ENCODE data around the gene CBFA2T3.

The CBFA2T3 gene

GRCh38 chr16:88830783-88831182 lies 146.2 kb downstream of the CBFA2T3 start:
- no peak for DNase-seq

- DNase-seq = no peak
Measured at GRCh38 chr16:88830258-88830657, 146.7 kb downstream of the CBFA2T3 start.

DNA sequence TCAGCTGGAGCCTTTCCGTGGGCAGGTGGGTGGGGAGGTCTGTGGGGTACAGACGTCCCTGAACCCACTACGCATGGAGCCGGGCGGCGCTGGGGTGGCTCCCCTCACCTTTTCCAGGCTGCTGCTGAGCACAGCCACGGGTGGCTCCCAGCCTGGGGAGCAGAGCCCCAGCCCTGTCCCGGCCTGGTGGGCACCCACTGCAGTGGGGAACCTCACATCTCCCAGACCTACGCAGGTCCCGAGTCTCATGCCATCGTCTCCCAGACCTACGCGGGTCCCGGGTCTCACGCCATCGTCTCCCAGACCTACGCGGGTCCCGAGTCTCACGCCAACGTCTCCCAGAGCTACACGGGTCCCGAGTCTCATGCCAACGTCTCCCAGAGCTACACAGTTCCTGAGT lies 148.3 kb downstream of the CBFA2T3 start:
- DNase-seq = no peak

DNA sequence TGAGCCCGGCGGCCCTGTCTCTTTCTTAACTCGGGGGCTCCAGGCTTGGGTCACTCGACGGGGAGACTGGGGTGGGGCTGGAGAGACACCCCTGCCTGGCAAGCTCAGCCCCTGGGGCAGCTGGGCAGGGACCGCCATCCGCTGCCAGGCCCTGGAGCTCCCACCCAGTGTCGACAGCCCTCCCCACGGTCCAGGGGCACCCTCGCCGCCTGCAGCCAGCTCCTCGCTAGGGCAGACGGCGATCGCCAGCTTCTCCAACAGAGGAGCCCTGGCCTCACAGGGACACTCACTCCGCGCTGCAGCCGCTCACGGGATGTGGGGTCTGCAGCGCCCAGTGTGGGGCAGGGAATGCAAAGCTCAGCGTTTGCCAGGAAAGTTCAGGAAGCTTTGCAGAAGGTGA lies 149.3 kb downstream of the CBFA2T3 start:
- DNase-seq = no peak

DNA sequence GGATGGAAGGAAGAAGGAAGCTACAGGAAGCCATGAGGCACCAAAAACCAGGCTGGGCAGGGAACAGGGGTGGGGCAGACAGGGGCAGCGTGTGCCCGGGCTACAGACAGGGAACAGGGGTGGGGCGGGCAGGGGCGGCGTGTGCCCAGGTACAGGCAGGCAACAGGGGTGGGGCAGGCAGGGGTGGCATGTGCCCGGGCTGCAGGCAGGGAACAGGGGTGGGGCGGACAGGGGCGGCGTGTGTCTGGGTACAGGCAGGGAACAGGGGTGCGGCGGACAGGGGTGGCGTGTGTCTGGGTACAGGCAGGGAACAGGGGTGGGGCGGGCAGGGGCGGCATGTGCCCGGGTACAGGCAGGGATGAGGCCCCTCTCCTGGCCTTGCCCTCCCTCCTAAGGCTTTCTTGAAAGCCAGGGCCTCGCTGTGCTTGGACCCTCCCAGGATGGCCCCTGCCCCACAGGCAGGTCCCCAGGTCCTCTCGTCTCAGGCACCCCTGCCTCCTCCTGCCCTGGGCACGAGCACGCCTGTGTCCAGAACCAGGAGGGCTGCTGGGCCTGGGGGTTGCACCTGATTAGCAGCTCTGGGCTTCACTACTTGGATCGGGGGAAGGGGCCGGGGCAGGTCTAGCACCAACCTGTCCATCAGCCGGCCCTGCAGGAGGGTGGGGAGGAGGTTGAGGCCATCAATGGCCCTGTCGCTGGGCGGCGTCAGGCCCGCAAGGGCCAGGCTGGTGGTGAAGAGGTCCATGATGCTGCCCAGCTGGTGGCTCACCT lies 150.8 kb downstream of the CBFA2T3 start:
- DNase-seq = no peak

DNA sequence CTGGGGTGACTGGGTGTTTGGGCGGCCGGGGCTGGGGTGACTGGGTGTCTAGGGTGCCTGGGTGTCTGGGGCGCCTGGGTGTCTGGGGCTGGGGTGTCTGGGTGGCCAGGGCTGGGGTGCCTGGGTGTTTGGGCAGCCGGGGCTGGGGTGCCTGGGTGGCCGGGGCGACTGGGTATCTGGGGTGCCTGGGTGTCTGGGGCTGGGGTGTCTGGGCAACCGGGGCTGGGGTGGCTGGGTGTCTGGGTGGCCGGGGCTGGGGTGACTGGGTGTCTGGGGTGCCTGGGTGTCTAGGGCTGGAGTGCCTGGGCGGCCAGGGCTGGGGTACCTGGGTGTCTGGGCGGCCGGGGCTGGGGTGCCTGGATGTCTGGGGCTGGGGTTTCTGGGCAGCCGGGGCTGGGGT lies 151.9 kb downstream of the CBFA2T3 start:
- no peak for DNase-seq

All from DMS53 (cell line).